MCF 10A (cell line): Measurements from ENCODE around the gene ATP5MC2. TPM values are rescaled to one million over a fixed set of nuclear protein-coding genes. Genes with fewer than 3 reads are reported as not detected.
A peak's percentile ranks its signal among the peaks of the same experiment; 100 is the strongest.

ENCODE experiments used
- BruUV-seq: library from RNA; stranded (reverse); fragments of 400-500 nt; replicated peaks from 2 replicates; lab custom pipeline; 2021; lab: Mats Ljungman, UMichigan
- CTCF ChIA-PET: fragments of 300-600 bp; sonication (Branson Sonifier 250); formaldehyde crosslinking; extraction: SDS; loops from one replicate; lab custom pipeline; 2021; ENCODE audit warnings: antibody characterized with exemption, inconsistent platforms; lab: Yijun Ruan, JAX
- POLR2A ChIA-PET: fragments of 300-600, 350-650 bp; sonication (Branson Sonifier 250); formaldehyde crosslinking; extraction: SDS; loops from one replicate; lab custom pipeline; 2020; ENCODE audit warnings: antibody characterized with exemption, inconsistent platforms; lab: Yijun Ruan, JAX
- DNase-seq: peaks from one replicate; pipeline ENCODE4 v3.0.0-alpha.2; 2018; ENCODE audit not compliant: unreplicated experiment
- H3K27ac Mint-ChIP-seq: one replicate; pipeline ENCODE4 v1.8.0; 2022; ENCODE audit warnings: mild to moderate bottlenecking, low read depth, mixed read lengths; ENCODE audit not compliant: unreplicated experiment
- H3K27me3 Mint-ChIP-seq: one replicate; pipeline ENCODE4 v1.8.0; 2022; ENCODE audit warnings: mixed read lengths; ENCODE audit not compliant: insufficient read depth, unreplicated experiment
- H3K36me3 Mint-ChIP-seq: one replicate; pipeline ENCODE4 v1.8.0; 2022; ENCODE audit warnings: mild to moderate bottlenecking, moderate library complexity, mixed read lengths; ENCODE audit not compliant: insufficient read depth, unreplicated experiment
- H3K4me1 Mint-ChIP-seq: one replicate; pipeline ENCODE4 v1.8.0; 2022; ENCODE audit warnings: mixed read lengths; ENCODE audit not compliant: insufficient read depth, unreplicated experiment
- H3K4me3 Mint-ChIP-seq: one replicate; pipeline ENCODE4 v1.8.0; 2022; ENCODE audit warnings: mild to moderate bottlenecking, moderate library complexity, mixed read lengths; ENCODE audit not compliant: unreplicated experiment
- H3K9me3 Mint-ChIP-seq: one replicate; pipeline ENCODE4 v1.8.0; 2022; ENCODE audit warnings: mixed read lengths; ENCODE audit not compliant: unreplicated experiment
- intact Hi-C: fragments of 100-400 bp; cut with micrococcal nuclease; formaldehyde crosslinking; loops from 2 replicates; pipeline ENCODE4 v1.14.1; 2022
- total RNA-seq: library from RNA; stranded (reverse); gene quantifications from 2 replicates; pipeline ENCODE4 v1.2.3, GENCODE V29; 2022
- TF ChIP-seq, protein P1 (sequence below): fragments of 200-600 bp; IDR thresholded peaks from one replicate; pipeline ENCODE4 v1.8.0; 2022; ENCODE audit warnings: antibody characterized with exemption, mild to moderate bottlenecking; ENCODE audit not compliant: unreplicated experiment

Gene ATP5MC2
- total RNA-seq, 1 experiment from 2014 or later, result 381 TPM

DNA sequence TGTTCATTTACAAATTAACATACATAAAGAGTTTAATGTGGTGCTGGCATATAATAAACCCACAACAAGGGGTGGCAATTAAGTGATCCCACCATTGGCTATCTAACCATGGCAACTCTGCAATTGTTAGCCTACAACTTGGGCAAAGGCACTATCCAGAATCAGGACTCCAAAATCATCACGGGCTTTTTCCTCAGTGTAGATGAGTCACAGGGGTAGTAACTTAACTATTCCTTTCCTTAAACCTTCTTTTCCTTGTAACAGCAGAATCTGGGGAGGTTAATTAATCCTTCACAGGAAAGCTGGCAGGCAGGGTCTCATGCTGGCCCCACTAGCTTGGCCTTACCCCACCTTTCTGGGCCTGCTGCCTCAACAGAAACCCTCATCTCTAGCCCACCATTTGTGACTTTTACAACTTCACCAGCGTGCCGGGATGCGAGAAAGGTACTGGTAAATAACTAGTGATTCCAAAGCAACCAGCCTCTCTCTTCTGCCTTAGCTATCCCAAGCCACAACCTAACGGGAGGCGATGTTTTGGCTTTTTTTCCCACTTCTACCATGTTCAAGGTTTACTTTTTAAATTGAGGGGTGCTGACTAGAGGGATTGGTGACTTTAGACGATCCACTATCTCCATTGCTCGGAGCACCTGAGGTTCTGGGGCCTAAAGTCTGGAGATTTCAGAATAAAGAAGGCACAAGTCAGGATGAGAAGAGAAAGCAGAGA is 744 bp downstream of the ATP5MC2 start:
- Mint-ChIP-seq H3K27ac (peak overlapping the region; percentile 80), H3K27me3 (peaks cover 12% of the 10 kb centered on the region), H3K4me1 (peaks cover 10% of the 10 kb centered on the region), H3K4me3 (peak overlapping the region; percentile 83), H3K9me3 (no peaks in the 10 kb centered on the region), H3K36me3 (peaks cover 56% of the 10 kb centered on the region)
- TSS peak; percentile 73 for BruUV-seq
- ChIA-PET POLR2A (interaction anchor here (0.5 to 4.1 kb wide), 33 partner anchors 8 to 717 kb away, joined by 3 to 88 read pairs (median 4); partner anchors contain the start of genes AAAS, ATF7, CALCOCO1 and MAP3K12), CTCF (interaction anchor here (0.6 to 3.2 kb wide), 24 partner anchors 8 to 364 kb away, joined by 3 to 37 read pairs (median 4); no protein-coding TSS in a partner anchor)
- TF ChIP-seq, protein P1, sequence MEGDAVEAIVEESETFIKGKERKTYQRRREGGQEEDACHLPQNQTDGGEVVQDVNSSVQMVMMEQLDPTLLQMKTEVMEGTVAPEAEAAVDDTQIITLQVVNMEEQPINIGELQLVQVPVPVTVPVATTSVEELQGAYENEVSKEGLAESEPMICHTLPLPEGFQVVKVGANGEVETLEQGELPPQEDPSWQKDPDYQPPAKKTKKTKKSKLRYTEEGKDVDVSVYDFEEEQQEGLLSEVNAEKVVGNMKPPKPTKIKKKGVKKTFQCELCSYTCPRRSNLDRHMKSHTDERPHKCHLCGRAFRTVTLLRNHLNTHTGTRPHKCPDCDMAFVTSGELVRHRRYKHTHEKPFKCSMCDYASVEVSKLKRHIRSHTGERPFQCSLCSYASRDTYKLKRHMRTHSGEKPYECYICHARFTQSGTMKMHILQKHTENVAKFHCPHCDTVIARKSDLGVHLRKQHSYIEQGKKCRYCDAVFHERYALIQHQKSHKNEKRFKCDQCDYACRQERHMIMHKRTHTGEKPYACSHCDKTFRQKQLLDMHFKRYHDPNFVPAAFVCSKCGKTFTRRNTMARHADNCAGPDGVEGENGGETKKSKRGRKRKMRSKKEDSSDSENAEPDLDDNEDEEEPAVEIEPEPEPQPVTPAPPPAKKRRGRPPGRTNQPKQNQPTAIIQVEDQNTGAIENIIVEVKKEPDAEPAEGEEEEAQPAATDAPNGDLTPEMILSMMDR, result no peak
- intact Hi-C loops, result loop anchor here (10.0 kb wide), 1 partner anchor 350 kb away; the partner anchor contains the start of gene AAAS
- DNase-seq, result peak; percentile 26

DNA sequence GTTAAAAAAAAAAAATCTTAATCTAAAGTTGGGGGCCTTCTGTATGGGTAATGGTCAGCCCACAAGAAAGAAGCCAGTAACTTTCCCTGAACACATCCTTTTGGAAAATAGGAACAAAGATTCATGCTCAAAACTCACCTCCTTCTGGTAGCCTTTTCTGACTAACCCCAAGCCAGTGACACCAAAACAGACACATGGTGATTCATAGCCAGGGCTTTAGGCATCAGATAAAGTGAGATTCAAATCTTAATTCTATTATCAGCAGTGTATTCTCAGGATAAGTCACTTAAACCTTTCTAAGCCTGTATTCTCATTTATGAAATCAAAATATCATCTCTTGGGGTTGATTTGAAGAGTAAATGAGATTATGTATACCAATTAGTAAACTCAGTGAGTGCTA is 4.9 kb downstream of the ATP5MC2 start:
- Mint-ChIP-seq H3K9me3 (no peaks in the 10 kb centered on the region), H3K4me1 (peaks cover 6% of the 10 kb centered on the region), H3K27me3 (no peaks in the 10 kb centered on the region), H3K4me3 (no peak overlapping the region), H3K36me3 (peaks cover 94% of the 10 kb centered on the region), H3K27ac (no peak overlapping the region)
- BruUV-seq, result no TSS peak
- intact Hi-C loops, result loop anchor here (10.0 kb wide), 1 partner anchor 346 kb away; the partner anchor contains the start of gene AAAS
- TF ChIP-seq, protein P1, result no peak
- DNase-seq, result no peak
- ChIA-PET CTCF (interaction anchor here (0.6 to 0.8 kb wide), 2 partner anchors 71 to 72 kb away, joined by 3 read pairs; no protein-coding TSS in a partner anchor), POLR2A (interaction anchor here (0.6 to 1.3 kb wide), 5 partner anchors 7 to 170 kb away, joined by 3 to 4 read pairs (median 3); no protein-coding TSS in a partner anchor)

DNA sequence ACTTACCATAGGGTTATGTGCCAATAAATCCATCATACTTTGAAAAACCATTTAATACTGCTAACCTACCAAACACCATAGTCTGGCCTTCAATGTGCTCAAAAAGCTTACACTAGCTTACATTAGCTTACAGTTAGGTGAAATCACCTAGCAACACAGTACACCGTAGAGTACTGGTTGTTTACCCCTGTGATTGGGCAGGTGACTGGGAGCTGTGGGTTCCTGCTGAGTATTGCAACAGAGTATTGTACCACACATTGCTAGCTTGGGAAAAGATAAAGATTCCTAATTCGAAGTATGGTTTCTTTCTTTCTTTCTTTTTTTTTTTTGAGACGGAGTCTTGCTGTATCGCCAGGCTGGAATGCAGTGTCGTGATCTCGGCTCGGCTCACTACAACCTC is 5.6 kb downstream of the ATP5MC2 start:
- peak; percentile 17 for DNase-seq
- Mint-ChIP-seq H3K27ac (no peak overlapping the region), H3K9me3 (no peaks in the 10 kb centered on the region), H3K36me3 (peaks cover 95% of the 10 kb centered on the region), H3K4me3 (no peak overlapping the region), H3K27me3 (no peaks in the 10 kb centered on the region), H3K4me1 (peaks cover 6% of the 10 kb centered on the region)
- POLR2A ChIA-PET, result interaction anchor here (0.5 to 1.3 kb wide), 5 partner anchors 8 to 170 kb away, joined by 3 to 4 read pairs (median 3); no protein-coding TSS in a partner anchor
- CTCF ChIA-PET, result interaction anchor here (0.6 to 0.8 kb wide), 4 partner anchors 18 to 73 kb away, joined by 3 read pairs; no protein-coding TSS in a partner anchor
- intact Hi-C loops, result loop anchor here (10.0 kb wide), 1 partner anchor 346 kb away; the partner anchor contains the start of gene AAAS
- BruUV-seq, result no TSS peak
- TF ChIP-seq, protein P1, result no peak

DNA sequence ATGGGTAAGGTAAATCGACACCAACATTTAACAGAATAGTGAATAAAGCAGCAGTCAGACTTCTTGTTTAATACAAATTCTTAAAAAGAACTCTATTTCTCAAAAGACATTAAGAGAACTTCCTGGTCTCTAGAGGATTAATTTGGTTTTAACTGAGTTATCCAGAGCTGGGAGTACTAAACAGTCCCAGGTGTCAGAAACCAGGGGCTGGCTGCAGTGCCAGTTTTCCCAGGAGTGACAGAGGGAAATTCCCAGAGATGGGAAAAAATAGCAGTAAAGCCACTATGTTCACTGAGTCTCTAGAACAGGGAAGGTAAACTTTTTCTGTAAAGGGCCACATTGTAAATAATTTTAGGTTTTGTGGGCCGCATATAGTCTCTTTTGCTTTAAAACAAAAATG is 8.8 kb downstream of the ATP5MC2 start:
- no peaks in the 10 kb centered on the region for H3K27me3 Mint-ChIP-seq
- no peak overlapping the region for H3K4me3 Mint-ChIP-seq
- intact Hi-C loops, result no loop called here
- CTCF ChIA-PET, result interaction anchor here (0.9 to 1.2 kb wide), 2 partner anchors 8 to 9 kb away, joined by 3 to 5 read pairs; partner anchors contain the start of gene ATP5MC2
- H3K27ac Mint-ChIP-seq, result no peak overlapping the region
- peaks cover 6% of the 10 kb centered on the region for H3K4me1 Mint-ChIP-seq
- POLR2A ChIA-PET, result interaction anchor here (1.2 to 2.2 kb wide), 2 partner anchors 9 to 166 kb away, joined by 3 to 8 read pairs; partner anchors contain the start of genes ATP5MC2 and TARBP2
- H3K36me3 Mint-ChIP-seq, result peaks cover 100% of the 10 kb centered on the region
- no peaks in the 10 kb centered on the region for H3K9me3 Mint-ChIP-seq
- no TSS peak for BruUV-seq
- no peak for DNase-seq
- TF ChIP-seq, protein P1, result no peak
